ENCODE results near the gene SLC9A1. TPM values are rescaled to one million over a fixed set of nuclear protein-coding genes. Genes with fewer than 3 reads are reported as not detected.

SLC9A1 gene
- total RNA-seq: 10 to 100 TPM; 11.4 to 44.9 (median 25.3) TPM
- polyA plus RNA-seq: 10 to 100 TPM in 1 of 2 donors, 1 to 10 TPM in 1; 9.4 to 15.1 TPM
- long read RNA-seq, donor 1, partial matches to known transcripts: 4 of 10 reads
- long read RNA-seq, donor 1, other reads (novel, unspliced or antisense): 6 of 10 reads
- long read RNA-seq, donor 2, partial matches to known transcripts: 9 of 16 reads
- long read RNA-seq, donor 2, other reads (novel, unspliced or antisense): 7 of 16 reads
- long read RNA-seq, donor 3, full-length matches to known transcripts: 1 of 14 reads
- long read RNA-seq, donor 3, partial matches to known transcripts: 9 of 14 reads
- long read RNA-seq, donor 3, other reads (novel, unspliced or antisense): 4 of 14 reads

- WGBS, 4 donors: 5 to 8% (median 5%) methylated on average over 27 to 40 of the region's 40 CpGs
- no peaks in the 10 kb centered on the region for H3K9me3 ChIP-seq
- H3K27me3 ChIP-seq: no peaks in the 10 kb centered on the region
- H3K27ac ChIP-seq: peak within 1 kb of the TSS; percentile 76 to 95 (median 90)
- H3K4me3 ChIP-seq: peak within 1 kb of the TSS; percentile 42 to 94 (median 77)
- peak; percentile 64 to 91 (median 84) for TF ChIP-seq CTCF (IDR thresholded peaks at IDR 0.05)
- TF ChIP-seq POLR2A (IDR thresholded peaks at IDR 0.05): peak; percentile 96 to 99
- no peaks in the 10 kb centered on the region for H3K36me3 ChIP-seq
- peaks cover 0 to 51% (median 44%) of the 10 kb centered on the region in 12 donors for H3K4me1 ChIP-seq
- DNase-seq (peak; percentile 95 to 98 (median 95)), ATAC-seq (peak; percentile 79 to 91 (median 90))
- intact Hi-C loops (cut with DNase I): loop anchor here in 9 of 10 donors (1.0 to 10.0 kb wide), 6 partner anchors 38 to 80 kb away; partner anchors contain the start of gene WDTC1 (in 1 of the 9)
Measured at GRCh38 chr1:27154991-27155781, at the start of gene SLC9A1. Gene SLC9A1, minus strand, starts transcription at chr1:27155125. Its CDS starts 791 bp downstream, at chr1:27154334.

GRCh38 chr1:27203946-27204345 is 49.0 kb upstream of the SLC9A1 start:
- intact Hi-C loops (cut with DNase I): loop anchor here in 2 of 10 donors (5.0 to 10.0 kb wide), 2 partner anchors 61 to 78 kb away; no protein-coding TSS in a partner anchor

GRCh38 chr1:27201295-27201694 is 46.4 kb upstream of the SLC9A1 start:
- H3K9me3 ChIP-seq: no peaks in the 10 kb centered on the region
- 90 to 94% (median 93%) methylated on average over 24 of the region's 24 CpGs for WGBS, 4 donors

More at GRCh38 chr1:27203946-27204345, 49.0 kb upstream of the SLC9A1 start:
- no peak overlapping the region for H3K4me3 ChIP-seq
- TF ChIP-seq POLR2A (IDR thresholded peaks at IDR 0.05): no peak
- TF ChIP-seq CTCF (IDR thresholded peaks at IDR 0.05): no peak
- no peak overlapping the region for H3K27ac ChIP-seq
- DNase-seq (no peak), ATAC-seq (no peak)
- no peaks in the 10 kb centered on the region for H3K36me3 ChIP-seq
- no peaks in the 10 kb centered on the region for H3K4me1 ChIP-seq
- 92 to 100% (median 94%) methylated on average over 1 of the region's 1 CpG for WGBS, 4 donors
- H3K9me3 ChIP-seq: no peaks in the 10 kb centered on the region
- H3K27me3 ChIP-seq: no peaks in the 10 kb centered on the region

More at GRCh38 chr1:27201295-27201694, 46.4 kb upstream of the SLC9A1 start:
- intact Hi-C loops (cut with DNase I): loop anchor here in 2 of 10 donors (5.0 to 10.0 kb wide), 2 partner anchors 64 to 81 kb away; no protein-coding TSS in a partner anchor
- Histone ChIP-seq H3K4me3 (no peak overlapping the region), H3K27ac (no peak overlapping the region), H3K27me3 (no peaks in the 10 kb centered on the region), H3K4me1 (peaks cover 0 to 7% (median 0%) of the 10 kb centered on the region in 12 donors), H3K36me3 (no peaks in the 10 kb centered on the region)
- TF ChIP-seq CTCF (IDR thresholded peaks at IDR 0.05): no peak
- TF ChIP-seq POLR2A (IDR thresholded peaks at IDR 0.05): no peak
- no peak for ATAC-seq
- no peak for DNase-seq
